ENCODE data around the gene GMNN. TPM values are rescaled to one million over a fixed set of nuclear protein-coding genes. Genes with fewer than 3 reads are reported as not detected.
"Not testable (repeated sequence)": the region's sequence is repeated elsewhere in the genome, so short reads cannot be mapped to it uniquely, and the experiment has no call there.

GMNN gene
- total RNA-seq, result 10 to 100 TPM in 1 of 2 donors, 1 to 10 TPM in 1; 5.3 to 10.2 TPM
- 10 to 100 TPM in 1 of 2 donors, 1 to 10 TPM in 1; 6.8 to 13.1 TPM for polyA plus RNA-seq
- long read RNA-seq, donor 1, transcript GMNN-202 (7 exons, 1,133 nt), result minor isoform, 5 of 11 reads
- long read RNA-seq, donor 1, transcript GMNN-201 (7 exons, 1,262 nt), result major isoform, 6 of 11 reads
- long read RNA-seq, donor 1, partial matches to known transcripts, result 0 of 11 reads
- long read RNA-seq, donor 1, other reads (novel, unspliced or antisense), result 0 of 11 reads
- long read RNA-seq, donor 2, partial matches to known transcripts, result 0 of 3 reads
- long read RNA-seq, donor 2, other reads (novel, unspliced or antisense), result 0 of 3 reads

DNA sequence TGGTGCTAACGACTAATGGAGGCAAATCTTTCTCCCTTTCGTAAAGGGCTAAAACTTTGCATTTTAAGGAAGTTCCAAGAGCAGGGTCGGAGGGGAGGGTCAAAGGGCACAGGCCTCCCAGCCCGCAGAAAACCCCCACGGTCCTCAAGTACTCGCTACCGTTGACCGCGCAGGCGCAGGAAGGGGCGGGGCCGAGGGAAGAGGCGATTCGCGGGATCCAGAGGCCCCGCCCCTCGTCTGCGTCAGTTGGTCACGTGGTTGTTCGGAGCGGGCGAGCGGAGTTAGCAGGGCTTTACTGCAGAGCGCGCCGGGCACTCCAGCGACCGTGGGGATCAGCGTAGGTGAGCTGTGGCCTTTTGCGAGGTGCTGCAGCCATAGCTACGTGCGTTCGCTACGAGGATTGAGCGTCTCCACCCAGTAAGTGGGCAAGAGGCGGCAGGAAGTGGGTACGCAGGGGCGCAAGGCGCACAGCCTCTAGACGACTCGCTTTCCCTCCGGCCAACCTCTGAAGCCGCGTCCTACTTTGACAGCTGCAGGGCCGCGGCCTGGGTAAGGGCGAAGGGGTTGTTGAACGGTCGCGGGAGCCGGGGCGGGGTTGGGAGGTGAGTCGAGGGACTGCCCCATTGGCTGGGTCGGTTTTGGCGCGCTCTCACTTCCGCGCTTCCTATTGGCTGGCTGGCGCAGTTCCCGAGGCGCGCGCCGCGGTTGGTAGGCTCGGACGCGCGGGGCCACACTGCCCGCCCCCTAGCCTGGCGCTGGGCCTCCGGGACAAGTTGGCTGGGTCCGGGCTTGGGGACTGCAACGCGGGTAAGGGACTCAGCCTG lies at the start of gene GMNN:
Gene GMNN, plus strand, starts transcription at position 242 of the 824 bp plus-strand sequence. CDS start 2,310 bp downstream, outside the sequence.
- ATAC-seq (ENCODE audit: low FRiP score) (peak; percentile 99), DNase-seq (peak; percentile 100)
- H3K4me1 ChIP-seq (ENCODE audit: control insufficient read depth in 1 of 2, insufficient read depth in 2 of 2, low read length in 2 of 2), result no peaks in the 10 kb centered on the region
- 0% methylated on average over 63 to 75 of the region's 75 CpGs for WGBS, 2 donors
- H3K27me3 ChIP-seq (ENCODE audit: control insufficient read depth in 1 of 2, insufficient read depth in 2 of 2, low read length in 1 of 2), result no peaks in the 10 kb centered on the region
- peak within 1 kb of the TSS; percentile 67 to 82 for H3K4me3 ChIP-seq (ENCODE audit: low read length in 2 of 2)
- H3K27ac ChIP-seq (ENCODE audit: low read depth in 1 of 2, low read length in 2 of 2), result peak within 1 kb of the TSS; percentile 34 to 86
- intact Hi-C loops (cut with DNase I), result loop anchor here in 1 of 2 donors (2.0 kb wide), 1 partner anchor 54 kb away; no protein-coding TSS in a partner anchor
- H3K9me3 ChIP-seq (ENCODE audit: control insufficient read depth, low read length), result no peaks in the 10 kb centered on the region
- H3K36me3 ChIP-seq (ENCODE audit: control insufficient read depth in 1 of 2, insufficient read depth in 2 of 2, low read length in 1 of 2), result no peaks in the 10 kb centered on the region

DNA sequence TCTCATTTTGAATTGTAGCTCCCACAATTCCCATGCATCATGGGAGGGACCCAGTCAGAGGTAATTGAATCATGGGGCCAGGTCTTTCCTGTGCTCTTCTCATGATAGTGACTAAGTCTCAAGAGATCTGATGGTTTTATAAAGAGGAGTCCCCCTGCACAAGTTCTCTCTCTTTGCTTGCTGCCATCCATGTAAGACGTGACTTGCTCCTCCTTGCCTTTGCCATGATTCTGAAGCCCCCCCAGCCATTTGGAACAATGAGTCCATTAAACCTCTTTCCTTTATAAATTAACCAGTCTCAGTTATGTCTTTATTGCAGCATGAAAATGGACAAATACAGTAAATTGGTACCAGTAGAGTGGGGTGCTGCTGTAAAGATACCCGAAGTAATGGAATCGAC lies 44.1 kb upstream of the GMNN start:
- 75 to 90% methylated on average over 3 of the region's 3 CpGs for WGBS, 2 donors
- intact Hi-C loops (cut with DNase I); H3K9me3 ChIP-seq (ENCODE audit: control insufficient read depth, low read length); DNase-seq; ATAC-seq (ENCODE audit: low FRiP score); H3K4me1 ChIP-seq (ENCODE audit: control insufficient read depth in 1 of 2, insufficient read depth in 2 of 2, low read length in 2 of 2); H3K27ac ChIP-seq (ENCODE audit: low read depth in 1 of 2, low read length in 2 of 2); H3K4me3 ChIP-seq (ENCODE audit: low read length in 2 of 2); H3K36me3 ChIP-seq (ENCODE audit: control insufficient read depth in 1 of 2, insufficient read depth in 2 of 2, low read length in 1 of 2); H3K27me3 ChIP-seq (ENCODE audit: control insufficient read depth in 1 of 2, insufficient read depth in 2 of 2, low read length in 1 of 2): not testable (repeated sequence)

DNA sequence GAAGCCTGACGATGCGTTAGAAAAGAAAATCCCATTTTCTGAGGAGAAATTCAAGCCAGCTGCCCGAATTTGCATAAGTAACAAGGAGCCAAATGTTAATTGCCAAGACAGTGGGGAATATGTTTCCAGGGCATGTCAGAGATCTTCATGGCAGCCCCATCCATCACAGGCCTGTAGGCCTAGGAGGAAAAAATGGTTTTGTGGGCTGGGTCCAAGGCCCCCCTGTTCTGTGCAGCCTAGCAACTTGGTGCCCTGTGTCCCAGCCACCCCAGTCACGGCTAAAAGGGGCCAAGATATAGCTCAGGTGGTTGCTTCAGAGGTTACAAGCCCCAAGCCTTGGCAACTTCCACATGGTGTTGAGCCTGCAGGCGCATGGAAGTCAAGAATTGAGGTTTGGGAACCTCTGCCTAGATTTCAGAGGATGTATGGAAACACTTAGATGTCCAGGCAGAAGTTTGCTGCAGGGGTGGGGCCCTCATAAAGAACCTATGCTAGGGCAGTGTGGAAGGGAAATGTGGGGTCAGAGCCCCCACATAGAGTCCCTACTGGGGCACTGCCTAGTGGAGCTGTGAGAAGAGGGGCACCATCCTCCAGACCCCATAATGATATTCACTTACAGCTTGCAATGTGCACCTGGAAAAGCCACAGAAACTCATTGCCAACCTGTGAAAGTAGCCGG lies 43.1 kb upstream of the GMNN start:
- H3K36me3 ChIP-seq (ENCODE audit: control insufficient read depth in 1 of 2, insufficient read depth in 2 of 2, low read length in 1 of 2); DNase-seq; H3K27me3 ChIP-seq (ENCODE audit: control insufficient read depth in 1 of 2, insufficient read depth in 2 of 2, low read length in 1 of 2); intact Hi-C loops (cut with DNase I); H3K4me1 ChIP-seq (ENCODE audit: control insufficient read depth in 1 of 2, insufficient read depth in 2 of 2, low read length in 2 of 2); ATAC-seq (ENCODE audit: low FRiP score); H3K27ac ChIP-seq (ENCODE audit: low read depth in 1 of 2, low read length in 2 of 2); H3K9me3 ChIP-seq (ENCODE audit: control insufficient read depth, low read length); H3K4me3 ChIP-seq (ENCODE audit: low read length in 2 of 2): not testable (repeated sequence)
- 88 to 91% methylated on average over 6 of the region's 6 CpGs for WGBS, 2 donors

DNA sequence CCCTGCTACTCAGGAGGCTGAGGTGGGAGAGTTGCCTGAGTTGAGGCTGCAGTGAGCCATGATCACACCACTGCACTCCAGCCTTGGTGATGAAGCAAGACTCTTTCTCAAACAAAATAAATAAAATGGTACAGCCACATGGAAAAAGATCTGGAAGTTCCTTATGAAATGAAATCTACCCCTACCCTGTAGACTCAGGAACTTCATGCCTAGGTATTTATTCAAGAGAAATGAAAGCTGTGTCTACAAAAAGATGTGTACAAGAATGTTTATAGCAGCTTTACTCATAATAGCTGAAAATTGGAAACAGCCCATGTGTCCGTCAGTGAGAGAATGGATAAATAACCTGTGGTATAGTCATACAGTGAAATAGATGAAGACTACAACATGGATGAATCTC lies 40.6 kb upstream of the GMNN start:
- Histone ChIP-seq H3K4me3 (ENCODE audit: low read length in 2 of 2) (no peak overlapping the region), H3K9me3 (ENCODE audit: control insufficient read depth, low read length) (no peaks in the 10 kb centered on the region)

DNA sequence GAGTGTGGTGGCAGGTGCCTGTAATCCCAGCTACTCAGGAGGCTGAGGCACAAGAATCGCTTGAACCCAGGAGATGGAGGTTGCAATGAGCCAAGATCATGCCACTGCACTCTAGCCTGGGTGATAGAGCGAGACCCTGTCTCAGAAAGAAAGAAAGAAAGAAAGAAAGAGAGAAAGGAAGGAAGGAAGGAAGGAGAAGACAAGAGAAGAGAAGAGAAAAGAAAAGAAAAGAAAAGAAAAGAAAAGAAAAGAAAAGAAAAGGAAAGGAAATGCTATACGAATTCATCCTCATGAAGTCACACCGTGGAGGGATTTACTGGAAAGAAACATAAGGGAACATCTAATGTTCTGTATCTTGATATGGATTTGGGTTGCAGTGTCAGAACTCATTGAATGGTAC lies 40.0 kb upstream of the GMNN start:
- DNase-seq; ATAC-seq (ENCODE audit: low FRiP score); H3K4me1 ChIP-seq (ENCODE audit: control insufficient read depth in 1 of 2, insufficient read depth in 2 of 2, low read length in 2 of 2); H3K4me3 ChIP-seq (ENCODE audit: low read length in 2 of 2); H3K27me3 ChIP-seq (ENCODE audit: control insufficient read depth in 1 of 2, insufficient read depth in 2 of 2, low read length in 1 of 2); H3K27ac ChIP-seq (ENCODE audit: low read depth in 1 of 2, low read length in 2 of 2); intact Hi-C loops (cut with DNase I); H3K36me3 ChIP-seq (ENCODE audit: control insufficient read depth in 1 of 2, insufficient read depth in 2 of 2, low read length in 1 of 2); H3K9me3 ChIP-seq (ENCODE audit: control insufficient read depth, low read length): not testable (repeated sequence)
- 93 to 94% methylated on average over 4 of the region's 4 CpGs for WGBS, 2 donors

More for the DNA sequence above, 40.6 kb upstream of the GMNN start:
- intact Hi-C loops (cut with DNase I), result no loop called here
- DNase-seq (no peak), ATAC-seq (ENCODE audit: low FRiP score) (no peak)
- Histone ChIP-seq H3K4me1 (ENCODE audit: control insufficient read depth in 1 of 2, insufficient read depth in 2 of 2, low read length in 2 of 2) (no peaks in the 10 kb centered on the region), H3K27ac (ENCODE audit: low read depth in 1 of 2, low read length in 2 of 2) (no peak overlapping the region), H3K27me3 (ENCODE audit: control insufficient read depth in 1 of 2, insufficient read depth in 2 of 2, low read length in 1 of 2) (no peaks in the 10 kb centered on the region), H3K36me3 (ENCODE audit: control insufficient read depth in 1 of 2, insufficient read depth in 2 of 2, low read length in 1 of 2) (no peaks in the 10 kb centered on the region)
- 85 to 92% methylated on average over 1 of the region's 1 CpG for WGBS, 2 donors

DNA sequence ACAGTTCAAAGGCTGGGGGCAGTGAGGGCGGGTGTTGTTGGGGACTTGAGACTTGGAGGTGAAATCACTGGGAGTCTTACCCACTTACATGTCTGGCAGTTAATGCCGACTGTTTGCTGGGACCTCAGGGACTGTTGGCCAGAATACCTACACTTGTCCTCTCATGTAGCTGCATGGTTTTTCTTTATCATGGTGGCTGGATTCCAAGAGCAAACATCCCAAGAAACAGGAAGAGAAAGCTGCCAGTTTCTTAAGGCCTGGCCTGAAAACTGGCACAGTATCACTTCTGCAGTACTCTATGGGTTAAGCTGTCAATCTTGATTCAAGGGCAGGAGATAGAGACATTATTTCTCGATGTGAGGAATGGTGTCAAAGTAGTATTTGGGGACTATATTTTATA lies 36.0 kb upstream of the GMNN start:
- no peak overlapping the region for H3K4me3 ChIP-seq (ENCODE audit: low read length in 2 of 2)
- ATAC-seq (ENCODE audit: low FRiP score) (no peak), DNase-seq (no peak)
- no peaks in the 10 kb centered on the region for H3K27me3 ChIP-seq (ENCODE audit: control insufficient read depth in 1 of 2, insufficient read depth in 2 of 2, low read length in 1 of 2)
- WGBS, 2 donors, result 23 to 25% methylated on average over 3 of the region's 3 CpGs
- no peaks in the 10 kb centered on the region for H3K4me1 ChIP-seq (ENCODE audit: control insufficient read depth in 1 of 2, insufficient read depth in 2 of 2, low read length in 2 of 2)
- no peaks in the 10 kb centered on the region for H3K36me3 ChIP-seq (ENCODE audit: control insufficient read depth in 1 of 2, insufficient read depth in 2 of 2, low read length in 1 of 2)
- H3K27ac ChIP-seq (ENCODE audit: low read depth in 1 of 2, low read length in 2 of 2), result no peak overlapping the region
- H3K9me3 ChIP-seq (ENCODE audit: control insufficient read depth, low read length), result no peaks in the 10 kb centered on the region
- intact Hi-C loops (cut with DNase I), result no loop called here

DNA sequence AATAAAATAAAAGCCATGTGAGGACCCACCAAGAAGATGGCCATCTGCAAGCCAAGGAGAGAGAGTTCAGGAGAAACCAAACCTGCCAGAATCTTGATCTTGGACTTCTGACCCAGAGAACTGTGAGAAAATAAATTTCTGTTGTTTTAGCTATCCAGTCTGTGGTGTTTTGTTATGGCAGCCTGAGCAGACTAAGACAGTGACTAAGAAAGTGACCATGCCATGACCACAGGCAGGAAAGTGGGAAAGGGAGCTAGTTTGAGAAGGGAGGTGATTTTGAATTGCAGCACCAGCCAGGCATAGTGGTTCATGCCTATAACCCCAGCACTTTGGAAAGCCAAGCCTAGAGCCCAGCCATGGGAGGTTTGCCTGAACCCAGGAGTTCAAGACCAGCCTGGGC lies 33.9 kb upstream of the GMNN start:
- Histone ChIP-seq H3K36me3 (ENCODE audit: control insufficient read depth in 1 of 2, insufficient read depth in 2 of 2, low read length in 1 of 2) (no peaks in the 10 kb centered on the region), H3K4me3 (ENCODE audit: low read length in 2 of 2) (no peak overlapping the region), H3K4me1 (ENCODE audit: control insufficient read depth in 1 of 2, insufficient read depth in 2 of 2, low read length in 2 of 2) (no peaks in the 10 kb centered on the region), H3K27me3 (ENCODE audit: control insufficient read depth in 1 of 2, insufficient read depth in 2 of 2, low read length in 1 of 2) (no peaks in the 10 kb centered on the region), H3K9me3 (ENCODE audit: control insufficient read depth, low read length) (no peaks in the 10 kb centered on the region), H3K27ac (ENCODE audit: low read depth in 1 of 2, low read length in 2 of 2) (no peak overlapping the region)
- intact Hi-C loops (cut with DNase I), result no loop called here
- no peak for ATAC-seq (ENCODE audit: low FRiP score)
- no peak for DNase-seq

DNA sequence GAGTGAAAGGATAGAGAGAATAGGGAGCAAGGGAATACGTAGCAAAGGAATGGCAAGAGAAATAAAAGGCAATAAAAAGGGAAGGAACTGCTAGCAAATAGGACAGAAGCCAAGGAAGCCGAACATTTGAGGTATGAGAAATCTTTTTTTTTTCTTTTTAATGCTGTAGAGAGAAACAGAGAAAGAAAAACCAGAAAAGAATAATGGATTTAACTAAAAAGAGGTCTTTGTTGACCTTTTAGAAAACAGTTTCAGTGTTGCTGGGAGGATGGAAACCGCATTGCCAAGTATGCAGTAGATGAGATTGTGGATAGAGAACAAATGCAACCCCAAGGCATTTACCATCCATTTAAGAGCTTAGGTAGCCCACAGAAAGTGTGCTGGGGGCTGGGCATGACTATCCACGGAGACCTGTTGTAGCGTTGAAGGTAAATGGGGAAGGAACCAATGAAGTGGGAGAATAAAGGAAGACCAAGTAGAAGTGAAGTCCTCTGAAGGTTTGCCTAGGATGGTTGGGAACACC lies 32.5 kb upstream of the GMNN start:
- H3K27ac ChIP-seq (ENCODE audit: low read depth in 1 of 2, low read length in 2 of 2), result no peak overlapping the region
- DNase-seq (no peak), ATAC-seq (ENCODE audit: low FRiP score) (no peak)
- no peak overlapping the region for H3K4me3 ChIP-seq (ENCODE audit: low read length in 2 of 2)
- WGBS, 2 donors, result 81 to 82% methylated on average over 5 of the region's 5 CpGs
- no peaks in the 10 kb centered on the region for H3K27me3 ChIP-seq (ENCODE audit: control insufficient read depth in 1 of 2, insufficient read depth in 2 of 2, low read length in 1 of 2)
- H3K4me1 ChIP-seq (ENCODE audit: control insufficient read depth in 1 of 2, insufficient read depth in 2 of 2, low read length in 2 of 2), result no peaks in the 10 kb centered on the region
- intact Hi-C loops (cut with DNase I), result no loop called here
- H3K9me3 ChIP-seq (ENCODE audit: control insufficient read depth, low read length), result no peaks in the 10 kb centered on the region
- H3K36me3 ChIP-seq (ENCODE audit: control insufficient read depth in 1 of 2, insufficient read depth in 2 of 2, low read length in 1 of 2), result no peaks in the 10 kb centered on the region

All from aorta (tissue), 5 donors.